Measurements from ENCODE around the gene FOXK2.

DNA sequence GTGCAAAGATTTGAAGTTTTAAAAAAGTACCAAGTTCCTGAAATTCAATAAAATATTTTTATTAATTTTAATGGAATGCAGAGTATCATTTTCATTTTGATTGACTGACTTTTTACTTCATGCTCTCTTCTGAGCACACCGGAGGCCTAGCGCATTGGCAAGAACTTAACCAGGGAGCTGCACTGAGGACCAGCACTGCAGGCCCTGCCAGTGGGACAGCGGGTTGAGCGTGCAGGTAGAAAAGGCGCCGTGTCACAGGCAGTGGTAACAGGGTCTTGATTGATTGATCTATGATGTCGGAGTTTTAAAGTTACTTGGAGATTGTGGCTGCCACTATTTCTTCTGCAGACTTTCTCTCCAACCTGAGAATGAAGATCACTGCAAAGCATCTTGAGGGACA, 85.0 kb downstream of the FOXK2 start:
- TF ChIP-seq, protein P1, sequence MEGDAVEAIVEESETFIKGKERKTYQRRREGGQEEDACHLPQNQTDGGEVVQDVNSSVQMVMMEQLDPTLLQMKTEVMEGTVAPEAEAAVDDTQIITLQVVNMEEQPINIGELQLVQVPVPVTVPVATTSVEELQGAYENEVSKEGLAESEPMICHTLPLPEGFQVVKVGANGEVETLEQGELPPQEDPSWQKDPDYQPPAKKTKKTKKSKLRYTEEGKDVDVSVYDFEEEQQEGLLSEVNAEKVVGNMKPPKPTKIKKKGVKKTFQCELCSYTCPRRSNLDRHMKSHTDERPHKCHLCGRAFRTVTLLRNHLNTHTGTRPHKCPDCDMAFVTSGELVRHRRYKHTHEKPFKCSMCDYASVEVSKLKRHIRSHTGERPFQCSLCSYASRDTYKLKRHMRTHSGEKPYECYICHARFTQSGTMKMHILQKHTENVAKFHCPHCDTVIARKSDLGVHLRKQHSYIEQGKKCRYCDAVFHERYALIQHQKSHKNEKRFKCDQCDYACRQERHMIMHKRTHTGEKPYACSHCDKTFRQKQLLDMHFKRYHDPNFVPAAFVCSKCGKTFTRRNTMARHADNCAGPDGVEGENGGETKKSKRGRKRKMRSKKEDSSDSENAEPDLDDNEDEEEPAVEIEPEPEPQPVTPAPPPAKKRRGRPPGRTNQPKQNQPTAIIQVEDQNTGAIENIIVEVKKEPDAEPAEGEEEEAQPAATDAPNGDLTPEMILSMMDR (IDR thresholded peaks at IDR 0.05), result no peak
- no peak for TF ChIP-seq EZH2 (IDR thresholded peaks at IDR 0.05; ENCODE audit: borderline replicate concordance, insufficient read depth, low read depth, low read length, poor library complexity, severe bottlenecking)

Measured in B cell (primary cell).